KMS-11 (cell line): ENCODE data around the gene SLC25A17.

Experiments used
- H2AFZ ChIP-seq: fragments of 200-600 bp; sonication (generic); 2 replicates; pipeline ENCODE4 v1.6.1; 2016; ENCODE audit warnings: antibody characterized with exemption, mixed run types, low read depth
- H3K27ac ChIP-seq: fragments of 200-600 bp; sonication (generic); 2 replicates; pipeline ENCODE4 v1.6.1; 2016; ENCODE audit warnings: mild to moderate bottlenecking, mixed run types
- H3K27me3 ChIP-seq: fragments of 200-600 bp; sonication (generic); 2 replicates; pipeline ENCODE4 v1.6.1; 2017; ENCODE audit warnings: mild to moderate bottlenecking, low read depth, mixed run types, moderate library complexity; ENCODE audit not compliant: insufficient read depth
- H3K36me3 ChIP-seq: fragments of 200-600 bp; sonication (generic); 2 replicates; pipeline ENCODE4 v1.6.1; 2017; ENCODE audit warnings: mild to moderate bottlenecking, mixed run types; ENCODE audit not compliant: insufficient read depth
- H3K4me1 ChIP-seq: fragments of 200-600 bp; sonication (generic); 2 replicates; pipeline ENCODE4 v1.6.1; 2016; ENCODE audit warnings: mild to moderate bottlenecking, low read depth, mixed run types; ENCODE audit not compliant: poor library complexity, severe bottlenecking
- H3K4me2 ChIP-seq: fragments of 200-600 bp; sonication (generic); 2 replicates; pipeline ENCODE4 v1.7.0; 2016; ENCODE audit warnings: mild to moderate bottlenecking, mixed run types
- H3K4me3 ChIP-seq: fragments of 200-600 bp; sonication (generic); IDR thresholded peaks from 2 replicates; pipeline ENCODE4 v1.6.1; 2017; ENCODE audit warnings: low read depth, low read length, mixed read lengths; ENCODE audit not compliant: insufficient read depth
- H3K79me2 ChIP-seq: fragments of 200-600 bp; sonication (generic); 2 replicates; pipeline ENCODE4 v1.6.1; 2016; ENCODE audit warnings: low read depth, mixed run types; ENCODE audit not compliant: insufficient read depth
- H3K9ac ChIP-seq: fragments of 200-600 bp; sonication (generic); 2 replicates; pipeline ENCODE4 v1.6.1; 2016; ENCODE audit warnings: mild to moderate bottlenecking, mixed run types
- H4K20me1 ChIP-seq: fragments of 200-600 bp; sonication (generic); 2 replicates; pipeline ENCODE4 v1.6.1; 2016; ENCODE audit warnings: mild to moderate bottlenecking, mixed run types; ENCODE audit not compliant: insufficient read depth
- TF ChIP-seq, protein P1 (sequence below): fragments of 200-600 bp; sonication (generic); conservative IDR thresholded peaks from 2 replicates; pipeline ENCODE4 v1.6.1; 2017; ENCODE audit warnings: low read depth, mild to moderate bottlenecking, antibody characterized with exemption, low read length, moderate library complexity, mixed read lengths

The SLC25A17 gene

DNA sequence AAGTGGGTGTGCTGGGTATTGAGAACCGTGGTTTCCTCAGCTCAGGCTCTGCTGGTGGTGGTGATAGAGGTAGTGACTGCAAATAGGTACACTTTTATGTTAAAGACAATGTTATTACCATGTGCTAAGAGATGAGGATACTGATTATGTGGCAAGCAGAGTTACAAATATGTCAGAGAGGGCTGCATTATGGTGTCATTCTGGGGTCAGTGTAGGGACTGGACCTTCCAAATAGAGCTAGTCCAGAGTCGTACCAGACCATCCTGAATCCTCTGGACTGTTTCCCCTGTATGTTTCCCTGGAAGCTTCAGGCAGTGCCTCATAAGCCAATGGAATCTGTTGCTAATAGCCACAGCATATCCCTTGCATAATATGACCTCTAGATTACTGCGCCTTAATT is 42.9 kb upstream of the SLC25A17 start, which contains the start of gene DNAJB7:
DNAJB7 (minus strand) TSS at position 101 of the 400 bp plus-strand sequence. CDS start 119 bp downstream, outside the sequence.
- Histone ChIP-seq H3K4me3 (no peak within 1 kb of the TSS), H3K79me2 (peaks cover 51% of the 10 kb centered on the region), H3K36me3 (no peaks in the 10 kb centered on the region), H3K27me3 (no peaks in the 10 kb centered on the region), H3K9ac (no peak within 1 kb of the TSS), H4K20me1 (no peaks in the 10 kb centered on the region), H3K27ac (no peak within 1 kb of the TSS), H3K4me1 (peaks cover 14% of the 10 kb centered on the region), H3K4me2 (no peak within 1 kb of the TSS), H2AFZ (no peak within 1 kb of the TSS)
- TF ChIP-seq, protein P1, sequence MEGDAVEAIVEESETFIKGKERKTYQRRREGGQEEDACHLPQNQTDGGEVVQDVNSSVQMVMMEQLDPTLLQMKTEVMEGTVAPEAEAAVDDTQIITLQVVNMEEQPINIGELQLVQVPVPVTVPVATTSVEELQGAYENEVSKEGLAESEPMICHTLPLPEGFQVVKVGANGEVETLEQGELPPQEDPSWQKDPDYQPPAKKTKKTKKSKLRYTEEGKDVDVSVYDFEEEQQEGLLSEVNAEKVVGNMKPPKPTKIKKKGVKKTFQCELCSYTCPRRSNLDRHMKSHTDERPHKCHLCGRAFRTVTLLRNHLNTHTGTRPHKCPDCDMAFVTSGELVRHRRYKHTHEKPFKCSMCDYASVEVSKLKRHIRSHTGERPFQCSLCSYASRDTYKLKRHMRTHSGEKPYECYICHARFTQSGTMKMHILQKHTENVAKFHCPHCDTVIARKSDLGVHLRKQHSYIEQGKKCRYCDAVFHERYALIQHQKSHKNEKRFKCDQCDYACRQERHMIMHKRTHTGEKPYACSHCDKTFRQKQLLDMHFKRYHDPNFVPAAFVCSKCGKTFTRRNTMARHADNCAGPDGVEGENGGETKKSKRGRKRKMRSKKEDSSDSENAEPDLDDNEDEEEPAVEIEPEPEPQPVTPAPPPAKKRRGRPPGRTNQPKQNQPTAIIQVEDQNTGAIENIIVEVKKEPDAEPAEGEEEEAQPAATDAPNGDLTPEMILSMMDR, result no peak

DNA sequence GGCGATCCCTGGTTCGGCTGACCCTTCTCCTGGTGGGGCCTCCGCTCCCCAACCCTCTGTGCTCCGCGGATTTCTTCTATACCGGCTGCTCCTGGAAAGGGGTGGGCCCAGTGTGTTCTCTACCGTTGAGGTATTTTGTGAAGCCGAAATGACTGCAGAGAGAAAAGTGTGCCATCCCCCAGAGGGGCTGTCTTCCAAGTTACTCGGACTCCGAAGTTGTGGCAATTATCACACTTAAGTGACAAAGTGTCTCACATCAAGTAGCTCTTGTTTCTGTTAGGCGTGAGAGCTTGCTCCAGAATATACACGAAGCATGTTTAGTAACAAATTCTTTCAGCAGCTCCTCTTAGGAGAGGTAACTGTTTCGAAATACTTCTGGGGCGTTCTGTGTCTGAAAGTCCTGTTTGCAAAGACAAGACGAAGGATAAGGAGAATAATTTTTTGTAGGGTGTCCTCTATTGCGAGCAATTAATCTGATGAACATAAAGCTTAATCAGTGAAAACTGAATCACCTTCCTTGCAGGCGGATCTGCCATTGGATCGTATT is 38.2 kb upstream of the SLC25A17 start:
- peaks cover 77% of the 10 kb centered on the region for H3K79me2 ChIP-seq
- peak overlapping the region; percentile 91 for H3K4me2 ChIP-seq
- H3K27ac ChIP-seq, result peak overlapping the region; percentile 85
- TF ChIP-seq, protein P1, result no peak
- H3K4me3 ChIP-seq, result no peak overlapping the region
- peaks cover 10% of the 10 kb centered on the region for H4K20me1 ChIP-seq
- peak overlapping the region; percentile 84 for H3K9ac ChIP-seq
- no peaks in the 10 kb centered on the region for H3K36me3 ChIP-seq
- peaks cover 44% of the 10 kb centered on the region for H3K4me1 ChIP-seq
- no peaks in the 10 kb centered on the region for H3K27me3 ChIP-seq
- peak overlapping the region; percentile 52; the same call in 1 of the 2 replicates for H2AFZ ChIP-seq

DNA sequence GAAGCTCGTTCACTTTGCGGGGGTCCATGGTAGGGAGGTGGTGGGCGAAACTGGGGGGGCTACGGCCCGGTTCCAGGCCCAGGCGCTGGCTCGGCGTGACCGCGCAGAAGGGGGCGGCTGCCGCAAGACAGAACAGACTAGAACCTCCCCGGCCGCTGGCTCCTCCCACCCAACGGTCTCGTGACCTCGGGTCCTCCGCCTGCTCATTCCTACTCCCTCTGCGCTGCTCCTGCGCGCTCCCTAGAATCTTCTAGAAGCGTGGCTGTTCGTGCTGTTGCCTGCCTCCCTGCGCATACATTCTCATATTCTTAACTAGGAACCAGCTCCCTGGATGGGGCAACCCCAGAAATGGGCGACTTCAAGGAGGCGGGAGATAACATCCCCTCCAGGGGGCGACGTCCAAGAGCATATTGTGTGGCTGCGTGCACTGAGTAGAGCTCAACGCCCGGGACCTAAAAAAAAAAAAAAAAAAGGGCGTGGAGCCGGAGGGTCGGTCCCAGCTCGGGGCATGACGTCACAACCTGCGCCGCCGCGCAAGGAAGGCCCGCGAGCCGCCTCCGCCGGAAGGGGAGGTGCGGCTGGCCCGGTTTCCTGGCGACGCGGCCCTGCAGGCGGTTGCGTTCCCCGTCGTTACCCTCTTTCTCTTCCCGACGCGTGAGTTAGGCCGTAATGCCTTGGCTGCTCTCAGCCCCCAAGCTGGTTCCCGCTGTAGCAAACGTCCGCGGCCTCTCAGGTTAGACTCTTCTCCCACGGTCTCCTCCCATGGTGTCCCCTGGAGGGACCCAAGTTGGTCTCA is 37.6 kb upstream of the SLC25A17 start, which contains the start of the genes ST13 and XPNPEP3:
ST13 (minus strand) TSS at position 127 of the 796 bp plus-strand sequence; CDS start at position 28, 99 bp downstream.
XPNPEP3 (plus strand) TSS at position 636 of the 796 bp plus-strand sequence; CDS start at position 670, 34 bp downstream.
- H3K27me3 ChIP-seq, result no peaks in the 10 kb centered on the region
- H3K4me1 ChIP-seq, result peaks cover 48% of the 10 kb centered on the region
- peak within 1 kb of the TSS; percentile 85 for H3K27ac ChIP-seq
- TF ChIP-seq, protein P1, result 0 out of 2 replicates have a peak, but pooled peaks have one; percentile 8
- H4K20me1 ChIP-seq, result peaks cover 14% of the 10 kb centered on the region
- H3K9ac ChIP-seq, result peak within 1 kb of the TSS; percentile 84
- peak within 1 kb of the TSS; percentile 52 for H2AFZ ChIP-seq
- H3K79me2 ChIP-seq, result peaks cover 83% of the 10 kb centered on the region
- no peak within 1 kb of the TSS for H3K4me3 ChIP-seq
- H3K4me2 ChIP-seq, result peak within 1 kb of the TSS; percentile 98
- no peaks in the 10 kb centered on the region for H3K36me3 ChIP-seq

DNA sequence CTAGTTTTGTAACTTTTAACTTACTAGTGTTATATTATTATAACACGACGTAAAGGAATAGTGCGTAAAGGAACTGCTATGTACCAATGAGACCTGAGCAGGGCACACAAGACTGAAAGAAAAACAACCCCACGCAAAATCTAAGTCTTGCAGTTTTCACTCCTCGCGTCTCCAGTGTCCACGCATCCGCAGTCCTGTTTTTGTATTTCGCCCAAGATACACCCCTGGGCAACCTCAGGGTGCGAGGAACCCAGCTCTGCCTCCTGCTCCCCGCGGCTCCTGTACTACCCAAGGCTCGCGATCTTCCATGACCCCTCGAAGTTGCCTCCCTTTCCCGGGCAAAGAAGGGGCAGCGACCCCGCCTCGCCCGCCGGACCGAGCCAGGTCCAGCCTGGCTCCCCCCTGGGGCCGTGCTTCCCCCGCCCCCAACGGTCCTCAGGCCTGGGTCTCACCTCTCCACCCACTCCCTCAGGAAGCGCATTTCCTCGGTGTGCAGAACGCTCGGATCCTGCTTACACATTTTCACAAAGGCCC is 36.9 kb upstream of the SLC25A17 start:
- peak overlapping the region; percentile 98 for H3K4me2 ChIP-seq
- peaks cover 18% of the 10 kb centered on the region for H4K20me1 ChIP-seq
- H3K36me3 ChIP-seq, result no peaks in the 10 kb centered on the region
- H3K4me3 ChIP-seq, result no peak overlapping the region
- H3K9ac ChIP-seq, result peak overlapping the region; percentile 84
- H3K79me2 ChIP-seq, result peaks cover 89% of the 10 kb centered on the region
- no peaks in the 10 kb centered on the region for H3K27me3 ChIP-seq
- TF ChIP-seq, protein P1, result no peak
- H3K27ac ChIP-seq, result peak overlapping the region; percentile 85
- peaks cover 48% of the 10 kb centered on the region for H3K4me1 ChIP-seq
- H2AFZ ChIP-seq, result peak overlapping the region; percentile 50
